H1 (cell line): Measurements from ENCODE around the gene ZNF516. TPM values are rescaled to one million over a fixed set of nuclear protein-coding genes. Genes with fewer than 3 reads are reported as not detected.

Experiments used
- CTCF ChIA-PET: fragments of 300-600 bp; sonication (Branson Sonifier 250); formaldehyde crosslinking; loops from one replicate; lab custom pipeline; 2021; ENCODE audit not compliant: partially characterized antibody; lab: Charles Lee
- POLR2A ChIA-PET: fragments of 300-600 bp; sonication (Branson Sonifier 250); formaldehyde crosslinking; loops from one replicate; lab custom pipeline; 2021; ENCODE audit warnings: inconsistent platforms; ENCODE audit not compliant: partially characterized antibody; lab: Charles Lee
- DNase-seq, 2 experiments: peaks; one replicate each; pipeline versions ENCODE4 v3.0.0 to v3.0.0-alpha.2; 2010 to 2022; ENCODE audit warnings: low spot score in 2 of 2, low read depth in 1 of 2, mixed read lengths in 1 of 2
- FAIRE-seq: peaks from 2 replicates; lab custom pipeline; 2011; peaks lifted over from hg19 to GRCh38; lab: Jason Lieb, UNC
- H2AFZ ChIP-seq: 2 replicates; pipeline ENCODE4 v1.8.1; 2012; ENCODE audit warnings: low read length, inconsistent platforms
- H2AK5ac ChIP-seq: 2 replicates; pipeline ENCODE4 v1.6.1; 2013; ENCODE audit warnings: low read depth, low read length
- H2BK120ac ChIP-seq: replicated peaks from 2 replicates; pipeline ENCODE3; 2013; ENCODE audit warnings: low read depth, low read length, inconsistent platforms
- H2BK12ac ChIP-seq: 2 replicates; pipeline ENCODE4 v1.6.1; 2013; ENCODE audit warnings: low read depth, low read length
- H2BK15ac ChIP-seq: 2 replicates; pipeline ENCODE4 v1.6.1; 2013; ENCODE audit warnings: low read length
- H2BK20ac ChIP-seq: 2 replicates; pipeline ENCODE4 v1.6.1; 2013; ENCODE audit warnings: low read length
- H2BK5ac ChIP-seq: 2 replicates; pipeline ENCODE4 v1.6.1; 2013; ENCODE audit warnings: low read depth, low read length
- H3K14ac ChIP-seq: 2 replicates; pipeline ENCODE4 v1.6.1; 2013; ENCODE audit warnings: inconsistent platforms; ENCODE audit not compliant: insufficient read length
- H3K18ac ChIP-seq: 2 replicates; pipeline ENCODE4 v1.6.1; 2013; ENCODE audit warnings: low read length; ENCODE audit errors: extremely low read depth
- H3K23ac ChIP-seq: 2 replicates; pipeline ENCODE4 v1.6.1; 2013; ENCODE audit warnings: inconsistent platforms; ENCODE audit not compliant: insufficient read length
- H3K23me2 ChIP-seq: 2 replicates; pipeline ENCODE4 v1.6.1; 2013; ENCODE audit warnings: low read depth, low read length
- H3K27ac ChIP-seq: 2 replicates; pipeline ENCODE4 v1.6.1; 2011; ENCODE audit warnings: low read depth, low read length, inconsistent platforms
- H3K27me3 ChIP-seq, 4 experiments: replicated peaks in 1 of 4; 1 replicate in 1 of 4; 2 replicates in 3 of 4; pipeline versions ENCODE4 v1.6.1 to v1.8.1; 2011 to 2013; ENCODE audit warnings: low read length in 3 of 4, mild to moderate bottlenecking in 3 of 4, inconsistent platforms in 2 of 4, mixed read lengths in 2 of 4, moderate library complexity in 1 of 4; ENCODE audit not compliant: control insufficient read depth in 3 of 4, insufficient read depth in 3 of 4; ENCODE audit errors: extremely low read depth in 1 of 4
- H3K36me3 ChIP-seq, 4 experiments: 2 replicates each; pipeline versions ENCODE4 v1.6.1 to v1.8.1; 2011 to 2013; ENCODE audit warnings: mild to moderate bottlenecking in 4 of 4, low read length in 3 of 4, moderate library complexity in 2 of 4, control low read depth in 1 of 4, inconsistent platforms in 1 of 4; ENCODE audit not compliant: insufficient read depth in 4 of 4, control insufficient read depth in 2 of 4
- H3K4ac ChIP-seq: replicated peaks from 2 replicates; pipeline ENCODE3; 2013; ENCODE audit warnings: low read length, low read depth, mixed read lengths, inconsistent platforms; ENCODE audit not compliant: insufficient read length
- H3K4me1 ChIP-seq, 4 experiments: replicated peaks in 1 of 4; 1 replicate in 1 of 4; 2 replicates in 3 of 4; pipeline versions ENCODE4 v1.6.1 to v1.8.1; 2011 to 2013; ENCODE audit warnings: low read length in 3 of 4, inconsistent platforms in 2 of 4, mixed read lengths in 1 of 4; ENCODE audit not compliant: insufficient read depth in 4 of 4, control insufficient read depth in 3 of 4
- H3K4me2 ChIP-seq, 2 experiments: 2 replicates each; pipeline versions ENCODE4 v1.6.1 to v1.8.1; 2011 to 2013; ENCODE audit warnings: low read depth in 2 of 2, low read length in 2 of 2, control low read depth in 1 of 2, inconsistent platforms in 1 of 2, mild to moderate bottlenecking in 1 of 2; ENCODE audit not compliant: insufficient read depth in 1 of 2
- H3K4me3 ChIP-seq, 4 experiments: fragments of 200-600, 300-600 bp in 1 of 4; sonication (generic), shearing (Covaris generic), sonication (Bioruptor Twin) in 1 of 4; 2 replicates each; pipeline versions ENCODE4 v1.5.1 to v1.8.1; 2011 to 2016; ENCODE audit warnings: low read length in 4 of 4, low read depth in 3 of 4, control low read depth in 2 of 4, inconsistent platforms in 2 of 4, mild to moderate bottlenecking in 2 of 4, mixed read lengths in 1 of 4, moderate library complexity in 1 of 4; ENCODE audit not compliant: insufficient read depth in 2 of 4; ENCODE audit errors: extremely low read depth in 1 of 4
- H3K56ac ChIP-seq: replicated peaks from 2 replicates; pipeline ENCODE3; 2013; ENCODE audit warnings: low read depth, mild to moderate bottlenecking, mixed read lengths, low read length, inconsistent platforms; ENCODE audit not compliant: insufficient read length
- H3K79me1 ChIP-seq: 2 replicates; pipeline ENCODE4 v1.6.1; 2013; ENCODE audit warnings: low read depth, low read length, control low read depth
- H3K79me2 ChIP-seq, 2 experiments: 2 replicates each; pipeline versions ENCODE4 v1.6.1 to v1.8.1; 2012 to 2013; ENCODE audit warnings: low read length in 2 of 2, mild to moderate bottlenecking in 2 of 2, inconsistent platforms in 1 of 2; ENCODE audit not compliant: insufficient read depth in 2 of 2, control insufficient read depth in 1 of 2
- H3K9ac ChIP-seq, 4 experiments: replicated peaks in 1 of 4; 1 replicate in 1 of 4; 2 replicates in 3 of 4; pipeline versions ENCODE4 v1.6.1 to v1.8.1; 2011 to 2013; ENCODE audit warnings: low read depth in 3 of 4, low read length in 3 of 4, control low read depth in 2 of 4, mild to moderate bottlenecking in 2 of 4, moderate library complexity in 2 of 4, inconsistent platforms in 1 of 4; ENCODE audit errors: extremely low read depth in 1 of 4
- H3K9me3 ChIP-seq, 2 experiments: 2 replicates each; pipeline versions ENCODE4 v1.6.1 to v1.8.1; 2012 to 2013; ENCODE audit warnings: mild to moderate bottlenecking in 2 of 2, moderate library complexity in 2 of 2, control low read depth in 1 of 2, inconsistent platforms in 1 of 2, low read depth in 1 of 2, low read length in 1 of 2, mixed read lengths in 1 of 2; ENCODE audit not compliant: insufficient read depth in 2 of 2
- H4K20me1 ChIP-seq, 2 experiments: replicated peaks in 1 of 2; 2 replicates each; pipeline versions ENCODE3 to v1.8.1; 2011 to 2013; ENCODE audit warnings: inconsistent platforms in 2 of 2, low read length in 2 of 2, mild to moderate bottlenecking in 1 of 2; ENCODE audit not compliant: insufficient read depth in 2 of 2, control insufficient read depth in 1 of 2
- H4K5ac ChIP-seq: 2 replicates; pipeline ENCODE4 v1.6.1; 2013; ENCODE audit warnings: low read length, low read depth, mixed read lengths, inconsistent platforms; ENCODE audit not compliant: insufficient read length
- H4K8ac ChIP-seq: 2 replicates; pipeline ENCODE4 v1.8.0; 2013; ENCODE audit warnings: mild to moderate bottlenecking, moderate library complexity, low read length, inconsistent platforms; ENCODE audit not compliant: insufficient read depth; ENCODE audit errors: extremely low read depth
- H4K91ac ChIP-seq: replicated peaks from 2 replicates; pipeline ENCODE3; 2013; ENCODE audit warnings: low read length, mixed read lengths, inconsistent platforms; ENCODE audit not compliant: insufficient read length
- BACH1 ChIP-seq: IDR thresholded peaks from 2 replicates; pipeline ENCODE4 v1.6.1; 2012; ENCODE audit warnings: low read length, improper control_type of control experiment
- BRCA1 ChIP-seq: IDR thresholded peaks from 2 replicates; pipeline ENCODE4 v1.6.1; 2012; ENCODE audit warnings: low read depth, low read length, improper control_type of control experiment
- CBX5 ChIP-seq: fragments of 300-800, 300-1000 bp; sonication (generic); IDR thresholded peaks from 2 replicates; pipeline ENCODE4 v1.7.1; 2016; ENCODE audit warnings: antibody characterized with exemption, low read length, low read depth
- CBX8 ChIP-seq: fragments of 300-800, 300-1000 bp; sonication (generic); IDR thresholded peaks from 2 replicates; pipeline ENCODE4 v1.7.1; 2016; ENCODE audit warnings: low read depth, low read length, borderline replicate concordance
- CHD1 ChIP-seq: IDR thresholded peaks from 2 replicates; pipeline ENCODE4 v1.6.1; 2012; ENCODE audit warnings: low read depth, low read length, improper control_type of control experiment
- CHD2 ChIP-seq: IDR thresholded peaks from 2 replicates; pipeline ENCODE4 v1.6.1; 2012; ENCODE audit warnings: low read length, improper control_type of control experiment
- KDM1A ChIP-seq: fragments of 200-600, 300-600 bp; sonication (generic); IDR thresholded peaks from 2 replicates; pipeline ENCODE4 v1.7.1; 2016; ENCODE audit warnings: mild to moderate bottlenecking, low read length, borderline replicate concordance
- POLR2A ChIP-seq, 2 experiments: IDR thresholded peaks; 1 replicate in 1 of 2; 2 replicates in 1 of 2; pipeline ENCODE4 v1.6.1; 2011; ENCODE audit warnings: low read depth in 2 of 2, low read length in 2 of 2, mild to moderate bottlenecking in 2 of 2; ENCODE audit errors: control extremely low read depth in 1 of 2
- RAD21 ChIP-seq, 2 experiments: IDR thresholded peaks in 1 of 2; conservative IDR thresholded peaks in 1 of 2; 2 replicates each; pipeline ENCODE4 v1.6.1; 2011; ENCODE audit warnings: low read depth in 2 of 2, low read length in 2 of 2, improper control_type of control experiment in 1 of 2, inconsistent platforms in 1 of 2, mild to moderate bottlenecking in 1 of 2, moderate library complexity in 1 of 2
- SIX5 ChIP-seq: IDR thresholded peaks from 2 replicates; pipeline ENCODE4 v1.6.1; 2011; ENCODE audit warnings: mild to moderate bottlenecking, low read depth, low read length
- SP2 ChIP-seq: IDR thresholded peaks from 2 replicates; pipeline ENCODE4 v1.6.1; 2012; ENCODE audit warnings: mild to moderate bottlenecking, low read length, inconsistent platforms
- TCF12 ChIP-seq: IDR thresholded peaks from 2 replicates; pipeline ENCODE4 v1.6.1; 2011; ENCODE audit warnings: low read depth, mild to moderate bottlenecking, low read length
- YY1 ChIP-seq: IDR thresholded peaks from 2 replicates; pipeline ENCODE4 v1.6.1; 2011; ENCODE audit warnings: low read depth, mild to moderate bottlenecking, low read length
- WGBS, 2 experiments: shearing (Covaris generic) in 1 of 2; methylation state at CpG; one replicate each; pipeline versions ENCODE4 v1.1.6 to v1.1.7; 2013 to 2015; ENCODE audit warnings: low lambda C conversion rate in 2 of 2, mixed read lengths in 2 of 2, inconsistent platforms in 1 of 2, low coverage in 1 of 2, missing lambda C conversion rate in 1 of 2; ENCODE audit not compliant: insufficient replicate concordance in 2 of 2, insufficient coverage in 1 of 2, insufficient read length in 1 of 2; ENCODE audit errors: extremely low coverage in 1 of 2, missing lambda C conversion rate in 1 of 2; 5-methylcytosine and 5-hydroxymethylcytosine counted together
- polyA plus RNA-seq, 7 experiments: library from polyadenylated mRNA; depleted of rRNA in 3 of 7; stranded (reverse) in 5 of 7; unstranded in 2 of 7; fragments of >200 nt in 5 of 7; fragments of 200-250 nt in 2 of 7; gene quantifications; 1 replicate in 5 of 7; 2 replicates in 1 of 7; 4 replicates in 1 of 7; pipeline versions ENCODE4 v1.2.1 to v1.2.3, GENCODE V29; 2011 to 2013; ENCODE audit warnings: missing spikeins in 2 of 7, mixed read lengths in 2 of 7
- total RNA-seq: library from RNA; stranded (reverse); fragmentation: NEBNext Ultra II Directional; extraction: Animal tissue kit (Norgen Biotek cat#: 25700); gene quantifications from 2 replicates; pipeline ENCODE4 v1.2.1, GENCODE V29; 2021

Gene ZNF516
- total and polyA plus RNA-seq, 2 of the 8 experiments (the other 6 are each of a cell fraction or from before 2014, with no cell fraction given) = 7.3 to 17.0 TPM

DNA sequence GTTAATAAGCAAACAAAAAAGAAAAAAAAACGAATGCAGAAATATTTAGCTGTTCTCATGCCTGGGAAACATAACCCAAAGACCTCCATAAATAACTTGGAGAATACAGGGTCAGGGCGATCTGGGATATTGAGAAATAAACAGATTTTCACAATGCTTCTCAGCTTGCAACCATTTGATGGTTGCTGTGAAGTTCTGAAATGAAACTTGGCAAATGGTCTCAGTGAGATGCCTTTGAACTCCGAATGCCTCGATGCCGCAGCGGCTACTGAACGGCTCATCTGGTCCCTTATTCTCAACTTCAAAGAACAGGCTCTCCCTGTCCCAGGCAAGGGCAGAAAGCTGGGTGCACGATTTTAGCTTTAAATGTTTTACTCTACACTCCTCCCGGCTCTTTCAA lies 78.1 kb downstream of the ZNF516 start:
- POLR2A ChIA-PET = interaction anchor here (1.5 kb wide), 1 partner anchor 9 kb away, joined by 3 read pairs; no protein-coding TSS in a partner anchor
- H3K4me2 ChIP-seq = no peak overlapping the region
- H2BK20ac ChIP-seq = no peak overlapping the region

More for the DNA sequence above, 78.1 kb downstream of the ZNF516 start:
- H3K4ac ChIP-seq = no peak overlapping the region
- FAIRE-seq = peak; percentile 28
- H3K4me3 ChIP-seq = no peak overlapping the region
- no peaks in the 10 kb centered on the region for H3K27me3 ChIP-seq
- peaks cover 4% of the 10 kb centered on the region; the same call in 1 of the 2 replicates for H3K23me2 ChIP-seq
- H3K79me2 ChIP-seq = peaks cover 6 to 8% of the 10 kb centered on the region in 2 experiments
- H2AFZ ChIP-seq = no peak overlapping the region
- peaks cover 3 to 6% of the 10 kb centered on the region in 2 experiments for H4K20me1 ChIP-seq
- 83% methylated on average over 9 of the region's 9 CpGs; no CpG with 5 or more reads in 1 of the 2 experiments for WGBS, 2 experiments
- peaks cover 0 to 14% (median 3%) of the 10 kb centered on the region in 4 experiments; a peak in 3 of 7 replicates for H3K4me1 ChIP-seq
- H3K9me3 ChIP-seq = no peaks in the 10 kb centered on the region
- H2BK5ac ChIP-seq = no peak overlapping the region
- H2AK5ac ChIP-seq = no peak overlapping the region
- no peak overlapping the region for H3K27ac ChIP-seq
- no peak overlapping the region for H4K91ac ChIP-seq
- H3K14ac ChIP-seq = no peak overlapping the region
- CTCF ChIA-PET = interaction anchor here (0.9 to 3.0 kb wide), 6 partner anchors 9 to 240 kb away, joined by 3 to 19 read pairs (median 4); no protein-coding TSS in a partner anchor
- no peak overlapping the region for H2BK15ac ChIP-seq
- H3K79me1 ChIP-seq = peaks cover 5% of the 10 kb centered on the region
- no peak for TF ChIP-seq BRCA1
- TF ChIP-seq SIX5 = no peak
- no peak for TF ChIP-seq CBX5
- TF ChIP-seq CBX8 = no peak
- TF ChIP-seq CHD1 = no peak
- TF ChIP-seq SP2 = no peak
- TF ChIP-seq YY1 = no peak
- no peak for TF ChIP-seq KDM1A
- no peak for TF ChIP-seq TCF12
- TF ChIP-seq POLR2A (IDR thresholded peaks at IDR 0.05; ENCODE audit: control extremely low read depth in 1 of 2, low read depth in 2 of 2, low read length in 2 of 2) = no peak
- no peak for TF ChIP-seq BACH1
- TF ChIP-seq CHD2 = no peak
- no peak for TF ChIP-seq RAD21 (IDR thresholded peaks at IDR 0.05 in 1 of 2, conservative IDR thresholded peaks at IDR 0.05 in 1 of 2; ENCODE audit: low read depth in 2 of 2, low read length in 2 of 2)
- H3K36me3 ChIP-seq = peaks cover 0 to 4% (median 0%) of the 10 kb centered on the region in 4 experiments; a peak in 1 of 8 replicates
- H3K56ac ChIP-seq = no peak overlapping the region
- no peak overlapping the region for H3K9ac ChIP-seq
- H2BK120ac ChIP-seq = no peak overlapping the region
- peak in 1 of 2 experiments; percentile 31 for DNase-seq
- no peak overlapping the region for H2BK12ac ChIP-seq
- H4K8ac ChIP-seq = no peak overlapping the region
- no peak overlapping the region for H3K18ac ChIP-seq
- no peak overlapping the region for H3K23ac ChIP-seq
- H4K5ac ChIP-seq = no peak overlapping the region
